Tibial nerve (tissue), 4 donors: ENCODE results near the gene AMBRA1. TPM values are rescaled to one million over a fixed set of nuclear protein-coding genes. Genes with fewer than 3 reads are reported as not detected.

ENCODE experiments used
- DNase-seq, 2 donors: peaks; one replicate each; pipeline ENCODE4 v3.0.0-alpha.2; 2019; ENCODE audit warnings: low spot score in 2 of 2
- H3K27ac ChIP-seq, 4 donors: fragments of 200-600 bp; sonication (generic) in 3 of 4; one replicate each; pipeline ENCODE4 v1.5.1; 2017 to 2019; ENCODE audit warnings: mild to moderate bottlenecking in 1 of 4
- H3K27me3 ChIP-seq, 2 donors: fragments of 200-600 bp; sonication (generic) in 1 of 2; one replicate each; pipeline versions ENCODE4 v1.5.1 to v1.6.0; 2017 to 2019
- H3K36me3 ChIP-seq, 3 donors: fragments of 200-600 bp; sonication (generic); one replicate each; pipeline ENCODE4 v1.5.1; 2018 to 2019
- H3K4me1 ChIP-seq, 4 donors: fragments of 200-600 bp; sonication (generic) in 3 of 4; one replicate each; pipeline ENCODE4 v1.5.1; 2017 to 2019
- H3K4me3 ChIP-seq, 4 donors: fragments of 200-600 bp; sonication (generic) in 3 of 4; one replicate each; pipeline ENCODE4 v1.5.1; 2017 to 2019; ENCODE audit warnings: mild to moderate bottlenecking in 1 of 4, moderate library complexity in 1 of 4
- H3K9me3 ChIP-seq, 4 donors: fragments of 200-600 bp; sonication (generic) in 3 of 4; one replicate each; pipeline ENCODE4 v1.5.1; 2017 to 2019
- EP300 ChIP-seq, 2 donors: sonication (generic); formaldehyde crosslinking; IDR thresholded peaks; one replicate each; pipeline ENCODE4 v1.6.1; 2017; ENCODE audit warnings: antibody characterized with exemption in 2 of 2, mild to moderate bottlenecking in 1 of 2
- POLR2A ChIP-seq, 2 donors: fragments of 450-650 bp; IDR thresholded peaks; one replicate each; pipeline ENCODE4 v1.6.1; 2017; ENCODE audit warnings: antibody characterized with exemption in 2 of 2, mild to moderate bottlenecking in 2 of 2, moderate library complexity in 2 of 2
- WGBS, 2 donors: methylation state at CpG; one replicate each; pipeline ENCODE4 v1.1.5; 2018; 5-methylcytosine and 5-hydroxymethylcytosine counted together
- total RNA-seq, 4 donors: library from RNA; depleted of rRNA; stranded (reverse); fragments of >200 nt; gene quantifications; one replicate each; pipeline ENCODE4 v1.1.0, GENCODE V29; 2016
- TF ChIP-seq, protein P1 (sequence below), 5 experiments: fragments of 200-600 bp in 3 of 5; fragments of 450-650 bp in 2 of 5; sonication (generic) in 3 of 5; IDR thresholded peaks; one replicate each; pipeline ENCODE4 v1.5.1; 2016 to 2019; ENCODE audit warnings: antibody characterized with exemption in 5 of 5, mild to moderate bottlenecking in 3 of 5, moderate library complexity in 2 of 5

The AMBRA1 gene
- total RNA-seq, 4 donors from 2014 or later: 31.0 to 43.7 (median 35.8) TPM

DNA sequence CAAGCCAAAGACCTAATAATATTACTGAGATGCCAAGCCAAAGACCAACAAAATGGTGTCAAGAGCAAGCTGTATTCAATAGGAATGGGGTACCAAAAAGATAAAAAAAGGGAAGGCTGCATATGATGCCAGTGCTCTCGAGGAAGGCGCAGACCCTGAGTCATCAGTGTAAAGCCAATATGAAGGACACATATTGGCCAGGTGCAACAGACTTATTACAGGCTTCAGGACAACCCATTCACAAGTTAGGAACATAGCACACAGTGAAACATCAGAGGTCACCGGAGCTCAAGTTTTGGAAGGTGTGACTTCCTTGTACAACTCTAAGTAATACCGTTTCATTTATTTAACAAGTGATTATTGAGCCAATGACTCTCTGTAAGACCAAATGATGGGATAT lies 58.1 kb downstream of the AMBRA1 start:
- H3K9me3 ChIP-seq: no peaks in the 10 kb centered on the region
- peaks cover 0 to 19% (median 1%) of the 10 kb centered on the region in 4 donors for H3K4me1 ChIP-seq
- no peaks in the 10 kb centered on the region for H3K27me3 ChIP-seq
- WGBS, 2 donors: 88 to 91% methylated on average over 4 of the region's 4 CpGs
- no peak for DNase-seq
- H3K36me3 ChIP-seq: peaks cover 0 to 10% (median 0%) of the 10 kb centered on the region in 3 donors
- H3K4me3 ChIP-seq: no peak overlapping the region
- TF ChIP-seq, protein P1, sequence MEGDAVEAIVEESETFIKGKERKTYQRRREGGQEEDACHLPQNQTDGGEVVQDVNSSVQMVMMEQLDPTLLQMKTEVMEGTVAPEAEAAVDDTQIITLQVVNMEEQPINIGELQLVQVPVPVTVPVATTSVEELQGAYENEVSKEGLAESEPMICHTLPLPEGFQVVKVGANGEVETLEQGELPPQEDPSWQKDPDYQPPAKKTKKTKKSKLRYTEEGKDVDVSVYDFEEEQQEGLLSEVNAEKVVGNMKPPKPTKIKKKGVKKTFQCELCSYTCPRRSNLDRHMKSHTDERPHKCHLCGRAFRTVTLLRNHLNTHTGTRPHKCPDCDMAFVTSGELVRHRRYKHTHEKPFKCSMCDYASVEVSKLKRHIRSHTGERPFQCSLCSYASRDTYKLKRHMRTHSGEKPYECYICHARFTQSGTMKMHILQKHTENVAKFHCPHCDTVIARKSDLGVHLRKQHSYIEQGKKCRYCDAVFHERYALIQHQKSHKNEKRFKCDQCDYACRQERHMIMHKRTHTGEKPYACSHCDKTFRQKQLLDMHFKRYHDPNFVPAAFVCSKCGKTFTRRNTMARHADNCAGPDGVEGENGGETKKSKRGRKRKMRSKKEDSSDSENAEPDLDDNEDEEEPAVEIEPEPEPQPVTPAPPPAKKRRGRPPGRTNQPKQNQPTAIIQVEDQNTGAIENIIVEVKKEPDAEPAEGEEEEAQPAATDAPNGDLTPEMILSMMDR (IDR thresholded peaks at IDR 0.05): no peak
- no peak for TF ChIP-seq POLR2A (IDR thresholded peaks at IDR 0.05)
- no peak for TF ChIP-seq EP300 (IDR thresholded peaks at IDR 0.05)
- no peak overlapping the region for H3K27ac ChIP-seq

DNA sequence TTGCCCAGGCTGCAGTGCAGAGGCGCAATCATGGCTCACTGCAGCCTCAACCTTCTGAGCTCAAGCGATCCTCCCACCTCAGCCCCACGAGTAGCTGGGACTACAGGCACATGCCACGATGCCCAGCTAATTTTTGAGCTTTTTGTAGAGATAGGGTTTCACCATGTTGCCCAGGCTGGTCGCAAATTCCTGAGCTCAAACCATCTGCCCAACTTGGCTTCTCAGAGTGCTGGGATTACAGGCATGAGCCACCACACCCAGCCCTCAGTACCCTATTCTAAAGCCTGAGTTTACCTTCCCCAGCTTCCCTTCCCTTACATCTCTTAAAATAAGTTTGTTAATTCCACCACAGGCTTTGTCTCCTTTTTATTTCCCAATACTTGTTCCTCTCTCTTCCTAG lies 59.1 kb downstream of the AMBRA1 start:
- 87 to 91% methylated on average over 5 of the region's 5 CpGs for WGBS, 2 donors
- DNase-seq: no peak
- H3K9me3 ChIP-seq: no peaks in the 10 kb centered on the region
- no peak overlapping the region for H3K27ac ChIP-seq
- TF ChIP-seq POLR2A (IDR thresholded peaks at IDR 0.05): no peak
- TF ChIP-seq, protein P1 (IDR thresholded peaks at IDR 0.05): no peak
- no peak for TF ChIP-seq EP300 (IDR thresholded peaks at IDR 0.05)
- H3K36me3 ChIP-seq: peaks cover 0 to under 1% (median 0%) of the 10 kb centered on the region in 3 donors
- no peaks in the 10 kb centered on the region for H3K27me3 ChIP-seq
- H3K4me1 ChIP-seq: peaks cover 0 to 26% (median 4%) of the 10 kb centered on the region in 4 donors
- no peak overlapping the region for H3K4me3 ChIP-seq

DNA sequence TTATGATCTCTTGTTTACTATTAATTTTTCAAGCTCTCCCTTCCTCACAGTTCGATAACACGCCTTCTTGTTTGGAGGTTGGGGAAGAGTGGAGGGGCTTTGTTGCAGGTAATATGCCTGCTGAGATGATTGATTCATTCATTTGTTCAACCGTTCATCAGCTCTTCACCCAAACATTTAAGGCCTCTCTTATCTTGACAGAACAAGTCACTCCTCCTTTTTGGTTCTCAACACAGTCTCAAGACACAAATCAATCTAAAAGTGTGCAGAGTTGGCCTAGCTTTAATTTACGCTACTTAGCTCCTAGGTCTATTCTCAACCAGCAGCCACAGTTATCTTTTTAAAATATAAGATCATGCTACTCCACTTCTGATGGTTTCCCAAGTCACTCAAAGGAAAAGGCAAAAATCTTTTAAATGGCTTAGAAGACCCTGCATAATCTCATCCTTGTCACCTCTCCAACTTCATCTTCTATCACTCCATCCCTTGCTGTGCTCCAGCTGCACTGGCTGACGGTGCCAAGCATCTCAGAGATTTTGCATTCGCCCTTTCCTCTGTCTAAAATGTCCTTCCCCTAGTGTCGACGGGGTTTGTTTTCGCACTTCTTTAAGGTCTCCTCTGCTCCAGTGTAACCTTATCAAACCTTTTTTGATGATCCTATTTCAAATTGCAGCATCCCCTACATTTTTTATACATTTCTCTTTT lies 60.3 kb downstream of the AMBRA1 start:
- Histone ChIP-seq H3K27ac (no peak overlapping the region), H3K36me3 (no peaks in the 10 kb centered on the region), H3K27me3 (no peaks in the 10 kb centered on the region), H3K4me1 (peaks cover 0 to 37% (median 4%) of the 10 kb centered on the region in 4 donors), H3K9me3 (no peaks in the 10 kb centered on the region), H3K4me3 (no peak overlapping the region)
- TF ChIP-seq POLR2A (IDR thresholded peaks at IDR 0.05) (no peak), EP300 (IDR thresholded peaks at IDR 0.05) (no peak)
- TF ChIP-seq, protein P1 (IDR thresholded peaks at IDR 0.05): no peak
- WGBS, 2 donors: 85 to 87% methylated on average over 9 of the region's 9 CpGs
- no peak for DNase-seq

DNA sequence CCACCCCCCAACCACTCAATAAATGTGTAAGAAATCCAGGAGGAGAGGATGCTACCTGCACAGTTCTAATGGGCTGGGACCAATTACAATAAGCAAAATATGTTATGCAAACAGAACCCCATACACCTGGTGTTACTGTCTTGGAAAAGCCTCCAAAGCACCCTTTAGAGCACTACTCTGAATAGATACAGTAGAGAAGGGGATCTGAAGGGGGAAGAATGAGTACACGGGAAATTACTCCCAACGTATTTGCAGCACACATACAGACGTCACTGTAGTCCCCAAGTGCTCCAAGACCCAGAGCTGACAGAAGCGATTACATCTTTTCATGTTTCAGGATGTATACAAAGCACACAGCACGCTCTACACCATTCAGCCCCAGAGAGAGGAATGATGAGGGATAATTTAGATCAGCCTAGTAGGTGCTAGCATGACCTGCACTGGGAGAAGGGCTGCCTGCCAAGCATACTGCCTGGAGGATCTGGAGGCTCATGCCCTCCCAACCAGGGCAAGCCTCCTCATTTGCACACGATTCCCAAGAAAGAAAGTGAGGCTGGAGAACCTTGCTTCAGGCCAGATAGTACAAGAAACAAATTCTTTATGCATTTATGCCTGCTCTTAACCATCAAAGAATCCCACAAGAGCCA lies 63.8 kb downstream of the AMBRA1 start:
- H3K27me3 ChIP-seq: no peaks in the 10 kb centered on the region
- H3K9me3 ChIP-seq: peaks cover 0 to 9% (median 2%) of the 10 kb centered on the region in 4 donors
- no peak overlapping the region for H3K4me3 ChIP-seq
- DNase-seq: no peak
- H3K36me3 ChIP-seq: peaks cover 0 to 9% (median 0%) of the 10 kb centered on the region in 3 donors
- TF ChIP-seq POLR2A (IDR thresholded peaks at IDR 0.05) (no peak), EP300 (IDR thresholded peaks at IDR 0.05) (no peak)
- TF ChIP-seq, protein P1 (IDR thresholded peaks at IDR 0.05): no peak
- WGBS, 2 donors: 89% methylated on average over 6 of the region's 6 CpGs
- no peak overlapping the region for H3K27ac ChIP-seq
- H3K4me1 ChIP-seq: peaks cover 0 to 34% (median 2%) of the 10 kb centered on the region in 4 donors
